HG03103 (cell line): ENCODE data around the gene TMEM178B.

Experiments
- ATAC-seq: cut with Tn5 transposase; IDR thresholded peaks from one replicate; pipeline ENCODE4 v1.9.1; 2021; ENCODE audit warnings: low read depth; ENCODE audit not compliant: unreplicated experiment

The TMEM178B gene

GRCh38 chr7:141342621-141343408 lies 269.0 kb downstream of the TMEM178B start:
- ATAC-seq = no peak

GRCh38 chr7:141344153-141344935 lies 270.5 kb downstream of the TMEM178B start:
- ATAC-seq = no peak

- ATAC-seq = no peak
Measured at GRCh38 chr7:141348728-141349127, 274.9 kb downstream of the TMEM178B start.

- ATAC-seq = no peak
Measured at GRCh38 chr7:141349338-141349737, 275.5 kb downstream of the TMEM178B start.

- ATAC-seq = no peak
Measured at GRCh38 chr7:141349804-141350203, 275.9 kb downstream of the TMEM178B start.

- no peak for ATAC-seq
Measured at GRCh38 chr7:141351175-141351574, 277.3 kb downstream of the TMEM178B start.

GRCh38 chr7:141352955-141353354 lies 279.1 kb downstream of the TMEM178B start:
- ATAC-seq = no peak

GRCh38 chr7:141354251-141354650 lies 280.4 kb downstream of the TMEM178B start:
- no peak for ATAC-seq

- ATAC-seq = no peak
Measured at GRCh38 chr7:141355032-141355431, 281.2 kb downstream of the TMEM178B start.

- ATAC-seq = no peak
Measured at GRCh38 chr7:141356161-141356560, 282.3 kb downstream of the TMEM178B start.

GRCh38 chr7:141358386-141358785 lies 284.5 kb downstream of the TMEM178B start:
- ATAC-seq = no peak

- no peak for ATAC-seq
Measured at GRCh38 chr7:141359262-141359661, 285.4 kb downstream of the TMEM178B start.

- ATAC-seq = no peak
Measured at GRCh38 chr7:141359740-141360415, 286.0 kb downstream of the TMEM178B start.

GRCh38 chr7:141360416-141360760 lies 286.5 kb downstream of the TMEM178B start:
- no peak for ATAC-seq

- no peak for ATAC-seq
Measured at GRCh38 chr7:141360803-141361202, 286.9 kb downstream of the TMEM178B start.

GRCh38 chr7:141361479-141361878 lies 287.6 kb downstream of the TMEM178B start:
- ATAC-seq = no peak

- ATAC-seq = no peak
Measured at GRCh38 chr7:141361960-141362359, 288.1 kb downstream of the TMEM178B start.

- ATAC-seq = no peak
Measured at GRCh38 chr7:141362580-141363435, 288.9 kb downstream of the TMEM178B start.

- ATAC-seq = no peak
Measured at GRCh38 chr7:141363748-141364147, 289.9 kb downstream of the TMEM178B start.

- no peak for ATAC-seq
Measured at GRCh38 chr7:141366091-141366621, 292.3 kb downstream of the TMEM178B start.
